ENCODE data around the gene NR2C2. TPM values are rescaled to one million over a fixed set of nuclear protein-coding genes. Genes with fewer than 3 reads are reported as not detected.
A peak's percentile ranks its signal among the peaks of the same experiment; 100 is the strongest.

NR2C2 gene
- total and polyA plus RNA-seq, 8 donors, result 37.7 to 65.4 (median 55.8) TPM

GRCh38 chr3:14976317-14976716 is 28.9 kb downstream of the NR2C2 start:
- DNase-seq, result no peak
- no peaks in the 10 kb centered on the region for H3K9me3 ChIP-seq
- no peak overlapping the region for H3K4me3 ChIP-seq
- H3K4me1 ChIP-seq, result peaks cover 0 to 13% of the 10 kb centered on the region in 2 donors
- no peak for ATAC-seq
- TF ChIP-seq, protein P1, sequence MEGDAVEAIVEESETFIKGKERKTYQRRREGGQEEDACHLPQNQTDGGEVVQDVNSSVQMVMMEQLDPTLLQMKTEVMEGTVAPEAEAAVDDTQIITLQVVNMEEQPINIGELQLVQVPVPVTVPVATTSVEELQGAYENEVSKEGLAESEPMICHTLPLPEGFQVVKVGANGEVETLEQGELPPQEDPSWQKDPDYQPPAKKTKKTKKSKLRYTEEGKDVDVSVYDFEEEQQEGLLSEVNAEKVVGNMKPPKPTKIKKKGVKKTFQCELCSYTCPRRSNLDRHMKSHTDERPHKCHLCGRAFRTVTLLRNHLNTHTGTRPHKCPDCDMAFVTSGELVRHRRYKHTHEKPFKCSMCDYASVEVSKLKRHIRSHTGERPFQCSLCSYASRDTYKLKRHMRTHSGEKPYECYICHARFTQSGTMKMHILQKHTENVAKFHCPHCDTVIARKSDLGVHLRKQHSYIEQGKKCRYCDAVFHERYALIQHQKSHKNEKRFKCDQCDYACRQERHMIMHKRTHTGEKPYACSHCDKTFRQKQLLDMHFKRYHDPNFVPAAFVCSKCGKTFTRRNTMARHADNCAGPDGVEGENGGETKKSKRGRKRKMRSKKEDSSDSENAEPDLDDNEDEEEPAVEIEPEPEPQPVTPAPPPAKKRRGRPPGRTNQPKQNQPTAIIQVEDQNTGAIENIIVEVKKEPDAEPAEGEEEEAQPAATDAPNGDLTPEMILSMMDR (IDR thresholded peaks at IDR 0.05), result no peak
- no peaks in the 10 kb centered on the region for H3K27me3 ChIP-seq
- intact Hi-C loops (cut with DNase I), result no loop called here
- peaks cover 0 to 28% of the 10 kb centered on the region in 2 donors for H3K36me3 ChIP-seq
- H3K27ac ChIP-seq, result peak overlapping the region in 1 of 2 donors; percentile 30

DNA sequence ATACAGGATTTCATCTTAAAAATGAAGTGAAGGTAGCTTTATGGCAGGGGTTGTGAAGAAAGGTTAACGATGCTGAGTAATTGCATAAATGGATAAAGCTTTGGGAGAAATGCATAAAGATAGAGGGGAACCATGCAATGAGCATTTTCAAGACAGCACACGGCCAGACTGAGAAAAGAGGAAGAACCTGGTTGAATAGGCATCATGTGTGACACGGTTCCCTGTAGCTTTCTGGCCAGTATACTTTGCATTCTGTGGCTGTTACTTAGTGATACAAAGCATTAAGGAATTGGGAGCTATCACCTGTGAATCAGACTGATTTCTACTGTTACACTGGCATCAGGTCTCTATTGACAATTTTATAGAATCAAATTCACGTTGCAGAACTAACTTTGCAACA is 33.3 kb downstream of the NR2C2 start:
- TF ChIP-seq, protein P1 (IDR thresholded peaks at IDR 0.05), result no peak

GRCh38 chr3:14984581-14985113 is 37.3 kb downstream of the NR2C2 start:
- DNase-seq, result no peak
- no peak overlapping the region for H3K27ac ChIP-seq
- peaks cover 0 to 26% of the 10 kb centered on the region in 2 donors for H3K4me1 ChIP-seq
- H3K9me3 ChIP-seq, result no peaks in the 10 kb centered on the region
- H3K27me3 ChIP-seq, result no peaks in the 10 kb centered on the region
- intact Hi-C loops (cut with DNase I), result no loop called here
- TF ChIP-seq, protein P1 (IDR thresholded peaks at IDR 0.05), result no peak
- no peaks in the 10 kb centered on the region for H3K36me3 ChIP-seq
- no peak overlapping the region for H3K4me3 ChIP-seq
- ATAC-seq, result no peak

More for the DNA sequence above, 33.3 kb downstream of the NR2C2 start:
- Histone ChIP-seq H3K27me3 (no peaks in the 10 kb centered on the region), H3K36me3 (no peaks in the 10 kb centered on the region), H3K4me3 (no peak overlapping the region), H3K4me1 (peaks cover 0 to 11% of the 10 kb centered on the region in 2 donors), H3K27ac (no peak overlapping the region), H3K9me3 (no peaks in the 10 kb centered on the region)
- DNase-seq, result no peak
- no peak for ATAC-seq
- intact Hi-C loops (cut with DNase I), result no loop called here

GRCh38 chr3:14988988-14989394 is 41.6 kb downstream of the NR2C2 start:
- intact Hi-C loops (cut with DNase I), result no loop called here
- ATAC-seq (no peak), DNase-seq (peak in 1 of 4 donors; percentile 5)
- H3K27me3 ChIP-seq, result no peaks in the 10 kb centered on the region
- H3K4me1 ChIP-seq, result peaks cover 6 to 52% of the 10 kb centered on the region in 2 donors
- TF ChIP-seq, protein P1 (IDR thresholded peaks at IDR 0.05), result no peak
- H3K4me3 ChIP-seq, result no peak overlapping the region
- no peak overlapping the region for H3K27ac ChIP-seq
- H3K36me3 ChIP-seq, result no peaks in the 10 kb centered on the region
- no peaks in the 10 kb centered on the region for H3K9me3 ChIP-seq

DNA sequence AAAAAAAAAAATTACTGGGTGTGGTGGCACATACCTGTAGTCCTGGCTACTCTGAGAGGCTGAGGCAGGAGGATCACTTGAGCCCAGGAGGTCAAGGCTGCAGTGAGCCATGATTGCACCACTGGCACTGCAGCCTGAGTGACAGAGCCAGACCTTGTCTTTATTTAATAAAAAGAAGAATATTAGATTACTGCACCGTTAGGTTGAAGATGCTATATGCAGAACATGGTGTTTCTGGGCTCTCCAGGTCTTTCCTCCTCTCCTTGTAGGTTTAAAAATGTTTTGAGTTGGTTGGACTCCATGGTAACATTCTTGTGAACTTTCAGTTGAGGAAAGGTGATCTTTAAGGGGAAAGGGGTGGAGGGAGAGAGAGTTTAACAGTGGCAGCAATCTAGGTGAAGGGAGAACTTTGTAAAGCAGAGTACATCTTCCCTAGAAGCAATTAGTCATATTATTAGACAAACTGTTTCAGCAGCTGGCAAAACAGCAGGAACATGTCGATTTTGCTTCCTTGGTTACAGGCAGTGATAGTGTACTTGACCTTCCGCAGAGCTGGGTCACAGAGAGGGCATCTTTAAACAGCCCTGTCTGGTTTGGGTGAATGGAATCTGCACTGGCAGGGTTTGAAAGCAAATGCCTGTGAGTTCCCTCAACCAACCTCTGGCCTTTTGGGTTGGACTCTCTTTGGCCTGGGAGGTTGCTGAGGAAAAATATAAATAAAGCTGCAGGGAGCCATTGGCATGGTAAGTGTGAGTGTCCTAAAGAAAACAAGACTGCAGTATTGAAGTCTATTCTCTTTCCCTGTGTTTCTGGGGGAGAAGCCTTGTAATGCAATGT is 42.8 kb downstream of the NR2C2 start:
- intact Hi-C loops (cut with DNase I), result no loop called here
- TF ChIP-seq, protein P1 (IDR thresholded peaks at IDR 0.05), result no peak

More for the DNA sequence above, 42.8 kb downstream of the NR2C2 start:
- ATAC-seq (peak; percentile 77), DNase-seq (peak in 1 of 4 donors; percentile 23)
- Histone ChIP-seq H3K36me3 (no peaks in the 10 kb centered on the region), H3K9me3 (no peaks in the 10 kb centered on the region), H3K4me1 (peaks cover 6 to 52% of the 10 kb centered on the region in 2 donors), H3K27ac (no peak overlapping the region), H3K27me3 (no peaks in the 10 kb centered on the region), H3K4me3 (no peak overlapping the region)
